HG02642 (cell line): Measurements from ENCODE around the gene EREG.

ENCODE experiments used
- ATAC-seq: cut with Tn5 transposase; IDR thresholded peaks from one replicate; pipeline ENCODE4 v1.9.1; 2021; ENCODE audit warnings: mild to moderate bottlenecking; ENCODE audit not compliant: unreplicated experiment, poor library complexity

The EREG gene

DNA sequence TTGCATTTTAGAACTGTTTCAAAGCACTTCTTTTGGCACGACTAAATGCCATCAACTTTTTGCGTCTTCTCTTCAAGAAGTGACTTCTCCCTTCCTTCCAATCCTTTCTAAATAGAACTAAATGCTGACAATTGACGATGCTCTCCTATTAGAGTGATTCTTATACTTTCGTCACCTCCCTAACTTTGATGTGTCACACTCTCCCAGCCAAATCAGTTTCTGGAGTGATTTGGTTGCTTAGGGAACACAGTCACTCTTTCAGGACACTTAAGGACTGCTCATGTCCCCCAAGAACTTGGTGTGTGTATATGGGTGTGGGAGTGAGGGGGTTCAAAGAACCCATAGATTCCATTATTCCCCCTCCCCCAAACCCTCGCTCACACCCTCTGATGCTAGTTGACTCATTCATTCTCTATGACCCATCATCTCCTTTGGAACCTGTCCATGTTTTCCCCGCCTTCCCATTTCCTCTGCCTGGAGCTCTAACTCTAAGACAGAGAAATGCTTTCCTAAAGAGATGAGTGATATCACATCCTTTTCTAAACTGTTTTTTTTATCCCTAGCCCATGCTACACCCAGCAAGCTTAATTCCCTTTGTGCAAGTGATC, 53.2 kb downstream of the EREG start:
- ATAC-seq: no peak

- ATAC-seq: no peak
Observed at GRCh38 chr4:74420863-74421262, 55.9 kb downstream of the EREG start.

DNA sequence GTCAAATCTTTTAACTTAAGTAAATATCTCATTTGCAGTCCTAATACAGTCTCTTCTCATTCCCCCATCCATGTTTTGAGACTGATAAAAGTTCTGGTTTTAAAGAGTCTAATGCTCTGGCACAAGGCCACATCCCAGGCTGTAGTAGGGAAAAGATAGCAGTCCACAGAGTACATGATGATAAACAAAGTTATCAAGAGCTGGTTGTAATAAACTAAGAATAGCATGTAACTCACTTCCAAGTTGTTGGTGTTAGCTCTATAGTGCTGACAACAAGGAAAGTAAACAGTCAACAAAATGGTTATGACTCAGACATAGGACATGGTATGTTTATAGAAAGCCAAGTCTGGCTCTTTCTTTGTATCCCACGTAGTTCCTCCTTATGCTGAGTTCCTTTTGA, 58.2 kb downstream of the EREG start:
- ATAC-seq: no peak

- ATAC-seq: no peak
Observed at GRCh38 chr4:74424111-74424510, 59.2 kb downstream of the EREG start.

DNA sequence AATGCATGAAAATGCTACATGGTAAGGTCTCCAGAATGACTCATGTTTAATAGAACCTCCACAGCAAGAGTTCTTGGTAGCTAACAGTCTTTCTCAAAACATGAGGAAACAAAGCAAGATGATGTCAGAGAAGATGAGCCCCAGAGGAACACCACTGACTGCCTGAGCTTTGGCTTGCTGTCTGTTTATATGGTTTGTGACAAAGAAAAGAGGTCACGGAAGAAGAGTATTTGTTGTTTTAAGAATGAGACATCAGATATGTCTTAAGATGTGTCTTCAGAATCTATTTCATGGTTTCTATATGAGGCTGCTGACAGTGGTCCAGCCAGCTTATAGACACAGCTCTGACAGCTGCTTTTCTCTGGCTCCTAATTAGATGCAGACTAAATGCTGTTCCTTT, 61.2 kb downstream of the EREG start:
- ATAC-seq: no peak

GRCh38 chr4:74428276-74428675, 63.3 kb downstream of the EREG start:
- ATAC-seq: no peak

- peak; percentile 80 for ATAC-seq
Observed at GRCh38 chr4:74431113-74431826, 66.3 kb downstream of the EREG start.

- ATAC-seq: no peak
Observed at GRCh38 chr4:74433043-74433442, 68.1 kb downstream of the EREG start.

DNA sequence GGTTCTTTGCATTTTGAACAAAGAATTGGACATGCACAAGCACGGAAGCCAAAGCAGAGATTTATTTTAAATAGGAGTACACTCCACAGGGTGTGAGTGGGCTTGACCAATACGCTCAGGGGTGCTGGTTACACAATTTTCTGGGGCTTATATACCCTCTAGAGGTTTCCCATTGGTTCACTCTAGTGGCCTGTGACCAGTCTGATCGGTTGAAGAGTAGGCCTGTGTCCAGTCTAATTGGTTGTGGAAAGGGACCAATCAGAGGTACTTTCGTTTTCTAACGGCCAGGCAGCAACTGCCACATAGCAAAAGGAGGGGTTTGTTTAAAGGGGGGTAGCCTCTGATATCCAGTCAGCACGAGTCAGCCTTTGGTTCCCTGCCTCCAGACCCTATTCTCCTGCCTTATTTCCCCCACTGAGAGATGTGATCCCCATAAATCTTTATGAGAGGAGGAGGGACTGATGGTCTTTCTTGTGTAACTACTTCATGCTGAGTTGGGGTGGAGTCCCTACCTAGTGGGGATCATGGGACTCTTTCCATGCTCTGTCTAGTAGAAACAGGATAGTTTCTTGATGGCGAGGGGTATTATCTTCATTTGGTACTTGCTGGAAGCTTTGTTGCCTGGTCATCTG, 68.7 kb downstream of the EREG start:
- ATAC-seq: no peak

- ATAC-seq: no peak
Observed at GRCh38 chr4:74435296-74435695, 70.4 kb downstream of the EREG start.

- no peak for ATAC-seq
Observed at GRCh38 chr4:74437866-74438265, 72.9 kb downstream of the EREG start.
